CD14-positive monocyte (primary cell): Measurements from ENCODE around the gene MAST2. TPM values are rescaled to one million over a fixed set of nuclear protein-coding genes. Genes with fewer than 3 reads are reported as not detected.

Experiments
- DNase-seq, 3 donors: peaks; one replicate each; pipeline ENCODE4 v3.0.0-alpha.2; 2011 to 2022
- H2AFZ ChIP-seq: 2 replicates; pipeline ENCODE4 v1.6.0; 2012; ENCODE audit warnings: mild to moderate bottlenecking, low read depth, low read length, inconsistent platforms; ENCODE audit not compliant: insufficient read depth, poor library complexity, severe bottlenecking
- H3K27ac ChIP-seq, 2 donors: 1 replicate in 1 of 2; 2 replicates in 1 of 2; pipeline ENCODE4 v1.5.1; 2012 to 2013; ENCODE audit warnings: low read length in 2 of 2, control low read depth in 1 of 2, inconsistent platforms in 1 of 2, low read depth in 1 of 2, mild to moderate bottlenecking in 1 of 2
- H3K27me3 ChIP-seq, 2 donors: one replicate each; pipeline versions ENCODE4 v1.6.0 to v1.6.1; 2011 to 2013; ENCODE audit warnings: low read length in 2 of 2; ENCODE audit not compliant: control insufficient read depth in 2 of 2, insufficient read depth in 2 of 2
- H3K36me3 ChIP-seq, 2 donors: replicated peaks in 1 of 2; 1 replicate in 1 of 2; 2 replicates in 1 of 2; pipeline versions ENCODE4 v1.5.1 to v1.6.1; 2012 to 2013; ENCODE audit warnings: low read length in 2 of 2, control low read depth in 1 of 2, inconsistent platforms in 1 of 2, mild to moderate bottlenecking in 1 of 2; ENCODE audit not compliant: insufficient read depth in 2 of 2, control insufficient read depth in 1 of 2
- H3K4me1 ChIP-seq, 2 donors: 1 replicate in 1 of 2; 2 replicates in 1 of 2; pipeline versions ENCODE4 v1.5.1 to v1.6.1; 2012 to 2013; ENCODE audit warnings: low read length in 2 of 2, control low read depth in 1 of 2, inconsistent platforms in 1 of 2, mild to moderate bottlenecking in 1 of 2, moderate library complexity in 1 of 2; ENCODE audit not compliant: insufficient read depth in 2 of 2, control insufficient read depth in 1 of 2
- H3K4me2 ChIP-seq: replicated peaks from 2 replicates; pipeline ENCODE3; 2012; ENCODE audit warnings: low read length, moderate library complexity, mild to moderate bottlenecking; ENCODE audit not compliant: poor library complexity, severe bottlenecking; ENCODE audit errors: extremely low read depth
- H3K4me3 ChIP-seq, 3 experiments: fragments of 200-600 bp in 1 of 3; sonication (generic) in 1 of 3; replicated peaks in 1 of 3; 1 replicate in 2 of 3; 2 replicates in 1 of 3; pipeline ENCODE4 v1.5.1; 2011 to 2013; ENCODE audit warnings: low read length in 3 of 3, mild to moderate bottlenecking in 3 of 3, control low read depth in 2 of 3, low read depth in 2 of 3, inconsistent platforms in 1 of 3, moderate library complexity in 1 of 3
- H3K79me2 ChIP-seq: 2 replicates; pipeline ENCODE4 v1.6.0; 2012; ENCODE audit warnings: mild to moderate bottlenecking, control low read depth, inconsistent platforms, low read length, moderate library complexity; ENCODE audit not compliant: insufficient read depth
- H3K9ac ChIP-seq: 2 replicates; pipeline ENCODE4 v1.6.0; 2017; ENCODE audit warnings: low read length, mild to moderate bottlenecking; ENCODE audit not compliant: insufficient read depth, poor library complexity, severe bottlenecking
- H3K9me3 ChIP-seq, 2 donors: replicated peaks in 1 of 2; 1 replicate in 1 of 2; 2 replicates in 1 of 2; pipeline versions ENCODE4 v1.5.1 to v1.6.1; 2012 to 2013; ENCODE audit warnings: low read length in 2 of 2, control low read depth in 1 of 2; ENCODE audit not compliant: control insufficient read depth in 1 of 2, insufficient read depth in 1 of 2
- H4K20me1 ChIP-seq: 2 replicates; pipeline ENCODE4 v1.6.0; 2012; ENCODE audit warnings: mild to moderate bottlenecking, low read length, control low read depth, moderate library complexity; ENCODE audit not compliant: insufficient read depth
- H3K27ac Mint-ChIP-seq, 7 donors: one replicate each; pipeline ENCODE4 v1.8.0; 2020; ENCODE audit warnings: mild to moderate bottlenecking in 7 of 7, mixed read lengths in 7 of 7, moderate library complexity in 6 of 7, inconsistent platforms in 2 of 7
- H3K27me3 Mint-ChIP-seq, 3 donors: one replicate each; pipeline ENCODE4 v1.8.0; 2021 to 2022; ENCODE audit warnings: low read depth in 3 of 3, mild to moderate bottlenecking in 3 of 3, mixed read lengths in 3 of 3, moderate library complexity in 3 of 3, inconsistent platforms in 1 of 3
- H3K36me3 Mint-ChIP-seq, 2 donors: one replicate each; pipeline ENCODE4 v1.8.0; 2020; ENCODE audit warnings: mixed read lengths in 2 of 2, inconsistent platforms in 1 of 2, mild to moderate bottlenecking in 1 of 2
- H3K4me1 Mint-ChIP-seq: one replicate; pipeline ENCODE4 v1.8.0; 2020; ENCODE audit warnings: mild to moderate bottlenecking, mixed read lengths
- H3K4me3 Mint-ChIP-seq, 2 donors: one replicate each; pipeline ENCODE4 v1.8.0; 2020; ENCODE audit warnings: mild to moderate bottlenecking in 2 of 2, mixed read lengths in 2 of 2, moderate library complexity in 1 of 2
- H3K9me3 Mint-ChIP-seq, 7 donors: one replicate each; pipeline ENCODE4 v1.8.0; 2020 to 2022; ENCODE audit warnings: mixed read lengths in 7 of 7, mild to moderate bottlenecking in 6 of 7, moderate library complexity in 6 of 7, inconsistent platforms in 2 of 7
- CTCF ChIP-seq: fragments of 200-600 bp; IDR thresholded peaks from one replicate; pipeline ENCODE4 v1.8.0; 2022; ENCODE audit warnings: antibody characterized with exemption, mild to moderate bottlenecking
- WGBS: methylation state at CpG from one replicate; pipeline ENCODE4 v1.1.5; 2013; ENCODE audit warnings: missing lambda C conversion rate; ENCODE audit not compliant: insufficient coverage; 5-methylcytosine and 5-hydroxymethylcytosine counted together
- intact Hi-C, 2 donors: fragments of 100-400 bp; cut with micrococcal nuclease; formaldehyde crosslinking; loops; one replicate each; pipeline versions ENCODE4 v1.15.0 to v1.15.1; 2023
- polyA plus RNA-seq, 3 donors: library from polyadenylated mRNA; depleted of rRNA in 1 of 3; unstranded in 2 of 3; stranded (reverse) in 1 of 3; fragments of 300-500 nt in 2 of 3; fragments of >200 nt in 1 of 3; fragmentation: Illumina TruSeq in 2 of 3; gene quantifications; 1 replicate in 2 of 3; 2 replicates in 1 of 3; pipeline ENCODE4 v1.2.3, GENCODE V29; 2012 to 2021

The MAST2 gene
- polyA plus RNA-seq, 3 donors = 1.0 to 7.2 (median 2.5) TPM

GRCh38 chr1:46020010-46020409 is 216.6 kb downstream of the MAST2 start:
- H3K79me2 ChIP-seq = no peaks in the 10 kb centered on the region
- Mint-ChIP-seq H3K27me3 (no peaks in the 10 kb centered on the region), H3K4me3 (no peak overlapping the region), H3K9me3 (peaks cover 0 to 2% (median 0%) of the 10 kb centered on the region in 7 donors), H3K27ac (no peak overlapping the region), H3K4me1 (no peaks in the 10 kb centered on the region), H3K36me3 (peaks cover 25 to 27% of the 10 kb centered on the region in 2 donors)
- 43% methylated on average over 4 of the region's 4 CpGs for WGBS
- no peaks in the 10 kb centered on the region for H4K20me1 ChIP-seq
- DNase-seq = no peak
- H3K4me2 ChIP-seq = no peak overlapping the region
- H3K27ac ChIP-seq = no peak overlapping the region
- TF ChIP-seq CTCF = no peak
- H3K9me3 ChIP-seq = no peaks in the 10 kb centered on the region
- no peak overlapping the region for H3K4me3 ChIP-seq
- no peaks in the 10 kb centered on the region for H3K27me3 ChIP-seq
- peaks cover 12 to 27% of the 10 kb centered on the region in 2 donors for H3K36me3 ChIP-seq
- no peak overlapping the region for H3K9ac ChIP-seq
- no peak overlapping the region for H2AFZ ChIP-seq
- H3K4me1 ChIP-seq = peaks cover 25 to 27% of the 10 kb centered on the region in 2 donors
- intact Hi-C loops = no loop called here

GRCh38 chr1:46021046-46021996 is 217.9 kb downstream of the MAST2 start:
- H3K27ac Mint-ChIP-seq = no peak overlapping the region
- WGBS = 100% methylated on average over 1 of the region's 2 CpGs
- no peak overlapping the region for H3K9ac ChIP-seq

More at GRCh38 chr1:46021046-46021996, 217.9 kb downstream of the MAST2 start:
- Mint-ChIP-seq H3K4me3 (no peak overlapping the region), H3K9me3 (peaks cover 0 to 2% (median 0%) of the 10 kb centered on the region in 7 donors), H3K27me3 (no peaks in the 10 kb centered on the region), H3K4me1 (no peaks in the 10 kb centered on the region), H3K36me3 (peaks cover 25 to 27% of the 10 kb centered on the region in 2 donors)
- Histone ChIP-seq H3K4me1 (peaks cover 25 to 27% of the 10 kb centered on the region in 2 donors), H3K27me3 (no peaks in the 10 kb centered on the region), H3K9me3 (no peaks in the 10 kb centered on the region), H3K27ac (no peak overlapping the region), H3K4me3 (no peak overlapping the region), H2AFZ (no peak overlapping the region), H4K20me1 (no peaks in the 10 kb centered on the region), H3K36me3 (peaks cover 12 to 27% of the 10 kb centered on the region in 2 donors), H3K79me2 (no peaks in the 10 kb centered on the region), H3K4me2 (no peak overlapping the region)
- DNase-seq = no peak
- no peak for TF ChIP-seq CTCF
- intact Hi-C loops = no loop called here
